ENCODE measurements around the gene ITGA2B. TPM values are rescaled to one million over a fixed set of nuclear protein-coding genes. Genes with fewer than 3 reads are reported as not detected.

The ITGA2B gene
- total and polyA plus RNA-seq, 8 donors, result under 0.01 to 2.4 (median 0.46) TPM; not detected in 3

DNA sequence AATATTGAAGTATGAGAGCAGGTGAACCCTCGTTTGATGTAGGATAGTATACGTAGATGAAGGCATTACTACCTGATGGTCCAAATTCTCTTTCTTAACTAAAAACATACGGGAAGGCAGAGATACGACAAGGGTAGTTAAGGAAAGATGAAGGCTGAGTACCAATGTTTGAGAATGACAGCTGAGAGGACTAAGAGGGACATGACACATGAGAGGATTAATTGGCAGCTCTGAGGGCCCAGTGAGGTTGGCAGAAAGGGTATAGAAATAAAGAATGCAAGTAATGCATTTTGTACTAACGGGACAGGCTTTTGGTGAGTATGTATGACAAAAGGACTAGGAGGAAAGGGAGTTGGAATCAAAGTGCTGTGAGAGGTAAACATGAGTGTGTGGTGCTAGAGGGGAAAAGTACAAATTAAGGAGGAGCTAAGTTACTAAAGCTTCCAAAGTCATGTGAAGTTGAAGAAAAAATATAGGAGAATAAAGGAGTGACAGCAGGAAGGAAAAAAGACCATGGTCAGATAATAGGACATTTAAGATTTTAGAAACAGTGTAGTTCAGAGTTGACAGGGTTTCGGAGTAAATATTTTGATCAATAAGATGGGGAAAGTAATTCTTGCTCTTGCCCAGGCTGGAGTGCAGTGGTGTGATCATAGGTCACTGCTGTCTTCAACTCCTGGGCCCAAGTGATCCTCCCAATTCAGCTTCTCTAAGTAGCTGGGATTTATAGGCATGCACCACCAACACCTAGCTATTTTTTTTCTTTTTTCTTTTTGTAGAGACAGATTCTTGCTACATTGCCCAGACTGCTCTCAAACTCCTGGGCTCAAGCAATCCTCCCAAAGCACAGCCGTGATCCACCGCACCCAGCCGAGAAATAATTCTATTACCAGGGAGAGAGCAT lies 43.1 kb upstream of the ITGA2B start:
- TF ChIP-seq EP300 (IDR thresholded peaks at IDR 0.05) (no peak), POLR2AphosphoS5 (IDR thresholded peaks at IDR 0.05) (no peak), POLR2A (IDR thresholded peaks at IDR 0.05) (no peak)
- TF ChIP-seq, protein P1, sequence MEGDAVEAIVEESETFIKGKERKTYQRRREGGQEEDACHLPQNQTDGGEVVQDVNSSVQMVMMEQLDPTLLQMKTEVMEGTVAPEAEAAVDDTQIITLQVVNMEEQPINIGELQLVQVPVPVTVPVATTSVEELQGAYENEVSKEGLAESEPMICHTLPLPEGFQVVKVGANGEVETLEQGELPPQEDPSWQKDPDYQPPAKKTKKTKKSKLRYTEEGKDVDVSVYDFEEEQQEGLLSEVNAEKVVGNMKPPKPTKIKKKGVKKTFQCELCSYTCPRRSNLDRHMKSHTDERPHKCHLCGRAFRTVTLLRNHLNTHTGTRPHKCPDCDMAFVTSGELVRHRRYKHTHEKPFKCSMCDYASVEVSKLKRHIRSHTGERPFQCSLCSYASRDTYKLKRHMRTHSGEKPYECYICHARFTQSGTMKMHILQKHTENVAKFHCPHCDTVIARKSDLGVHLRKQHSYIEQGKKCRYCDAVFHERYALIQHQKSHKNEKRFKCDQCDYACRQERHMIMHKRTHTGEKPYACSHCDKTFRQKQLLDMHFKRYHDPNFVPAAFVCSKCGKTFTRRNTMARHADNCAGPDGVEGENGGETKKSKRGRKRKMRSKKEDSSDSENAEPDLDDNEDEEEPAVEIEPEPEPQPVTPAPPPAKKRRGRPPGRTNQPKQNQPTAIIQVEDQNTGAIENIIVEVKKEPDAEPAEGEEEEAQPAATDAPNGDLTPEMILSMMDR (IDR thresholded peaks at IDR 0.05), result no peak
- DNase-seq, result peak in 1 of 2 donors; percentile 5
- Histone ChIP-seq H3K27ac (peak overlapping the region in 1 of 5 donors; percentile 4), H3K4me3 (no peak overlapping the region), H3K4me1 (peaks cover 0 to 7% (median 3%) of the 10 kb centered on the region in 4 donors), H3K9me3 (no peaks in the 10 kb centered on the region), H3K27me3 (no peaks in the 10 kb centered on the region), H3K36me3 (peaks cover 13 to 88% (median 84%) of the 10 kb centered on the region in 4 donors)
- intact Hi-C loops (cut with DNase I; ENCODE audit: low total_unique reads), result no loop called here
- 83 to 88% (median 85%) methylated on average over 9 of the region's 9 CpGs for WGBS, 5 donors

DNA sequence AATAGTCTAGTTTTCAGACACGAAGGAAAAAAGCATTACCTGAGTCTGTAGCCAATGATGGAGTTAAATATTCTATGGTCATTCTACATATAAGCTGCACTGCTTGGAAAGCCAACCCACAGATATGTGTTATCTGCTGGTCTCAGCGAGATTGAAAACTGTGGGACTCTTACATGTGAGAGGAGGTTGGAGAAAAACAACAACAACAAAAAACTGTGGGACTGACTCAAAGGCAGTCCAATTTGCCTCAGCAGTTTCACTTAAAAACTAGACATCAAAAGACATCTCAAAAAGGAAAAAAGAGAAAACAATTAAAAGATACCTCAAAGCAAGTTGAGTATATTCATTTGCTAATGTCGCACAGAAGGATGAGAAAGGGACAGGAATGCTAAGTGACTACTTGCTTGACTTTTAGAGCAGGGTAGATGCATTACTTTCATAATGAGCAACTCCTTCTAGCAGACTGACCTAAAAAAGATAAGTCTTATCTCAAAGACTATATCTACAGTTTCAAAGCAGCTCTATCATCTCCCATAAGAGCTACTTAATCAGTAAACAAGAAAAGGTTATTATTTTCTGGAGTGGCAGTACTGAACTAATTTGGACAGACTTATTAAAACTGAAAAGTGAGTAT lies 35.5 kb upstream of the ITGA2B start:
- Histone ChIP-seq H3K27ac (no peak overlapping the region), H3K4me3 (no peak overlapping the region), H3K36me3 (peaks cover 12 to 91% (median 85%) of the 10 kb centered on the region in 4 donors), H3K4me1 (peaks cover 0 to 17% (median 6%) of the 10 kb centered on the region in 4 donors), H3K9me3 (no peaks in the 10 kb centered on the region), H3K27me3 (no peaks in the 10 kb centered on the region)
- TF ChIP-seq POLR2AphosphoS5 (IDR thresholded peaks at IDR 0.05) (no peak), POLR2A (IDR thresholded peaks at IDR 0.05) (no peak), EP300 (IDR thresholded peaks at IDR 0.05) (no peak)
- TF ChIP-seq, protein P1 (IDR thresholded peaks at IDR 0.05), result no peak
- intact Hi-C loops (cut with DNase I; ENCODE audit: low total_unique reads), result no loop called here
- 74 to 87% (median 80%) methylated on average over 3 of the region's 3 CpGs for WGBS, 5 donors
- no peak for DNase-seq

DNA sequence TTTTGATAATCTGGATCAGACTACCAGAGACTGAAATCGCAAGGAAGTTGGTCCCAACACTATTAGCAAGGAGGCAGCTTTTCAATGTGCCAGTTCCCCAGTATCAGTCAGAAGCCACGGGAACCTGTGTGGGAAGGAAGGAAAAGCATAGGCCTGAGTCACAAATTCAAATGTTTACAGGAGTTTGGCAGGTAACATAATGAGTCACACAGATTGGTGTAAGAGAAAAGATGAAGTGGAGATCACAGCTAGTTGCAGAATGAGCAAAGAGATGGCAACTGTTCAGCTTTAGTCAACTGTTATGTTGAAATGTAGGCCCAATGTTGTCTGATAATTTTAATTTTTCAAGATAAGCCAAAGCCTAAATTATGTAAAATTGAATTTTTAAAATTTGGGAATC lies 28.1 kb upstream of the ITGA2B start:
- intact Hi-C loops (cut with DNase I; ENCODE audit: low total_unique reads), result no loop called here
- Histone ChIP-seq H3K9me3 (no peaks in the 10 kb centered on the region), H3K36me3 (peaks cover 8 to 84% (median 63%) of the 10 kb centered on the region in 4 donors), H3K4me1 (peaks cover 0 to 20% (median 8%) of the 10 kb centered on the region in 4 donors), H3K4me3 (no peak overlapping the region), H3K27ac (peak overlapping the region in 1 of 5 donors; percentile 46), H3K27me3 (no peaks in the 10 kb centered on the region)
- DNase-seq, result peak in 1 of 2 donors; percentile 40
- WGBS, 5 donors, result 40 to 59% (median 50%) methylated on average over 2 of the region's 2 CpGs
- TF ChIP-seq POLR2A (IDR thresholded peaks at IDR 0.05) (no peak), POLR2AphosphoS5 (IDR thresholded peaks at IDR 0.05) (peak in 1 of 3 donors; percentile 74), EP300 (IDR thresholded peaks at IDR 0.05) (no peak)
- TF ChIP-seq, protein P1 (IDR thresholded peaks at IDR 0.05), result no peak

DNA sequence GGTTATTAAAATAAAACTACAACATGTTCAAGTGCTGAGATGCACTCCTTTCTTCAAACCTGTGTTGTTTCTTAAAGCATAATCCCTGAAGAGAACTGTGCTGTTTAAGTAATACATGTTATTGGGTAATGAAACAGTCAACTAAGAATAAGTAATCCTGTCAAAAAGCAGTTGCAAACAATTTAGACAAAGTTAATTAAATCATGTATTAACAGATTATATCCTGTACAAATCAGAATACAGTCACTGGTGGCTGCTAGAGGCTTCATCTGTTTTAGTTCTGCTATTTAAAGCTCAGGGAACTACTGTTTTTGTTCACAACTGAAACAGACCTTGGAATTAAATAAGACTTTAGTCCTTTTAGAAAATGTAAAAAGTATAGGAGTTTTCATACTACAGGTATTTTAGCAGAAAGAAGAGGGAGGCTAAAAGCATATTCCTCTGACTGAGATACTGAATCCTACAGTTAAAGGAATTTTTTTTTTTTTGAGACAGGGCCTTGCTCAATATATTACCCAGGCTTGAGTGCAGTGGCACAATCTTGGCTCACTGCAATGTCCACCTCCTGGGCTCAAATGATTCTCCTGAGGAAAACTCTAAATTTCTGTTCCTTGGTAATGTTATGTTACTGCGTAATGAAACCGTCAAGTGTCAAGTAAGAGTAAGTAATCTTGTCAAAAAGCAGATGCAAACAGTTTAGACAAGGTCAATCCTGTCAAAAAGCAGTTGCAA lies 27.3 kb upstream of the ITGA2B start:
- H3K36me3 ChIP-seq, result peaks cover 8 to 76% (median 56%) of the 10 kb centered on the region in 4 donors
- no peaks in the 10 kb centered on the region for H3K27me3 ChIP-seq
- H3K27ac ChIP-seq, result peak overlapping the region in 1 of 5 donors; percentile 46
- whole genome bisulfite sequencing, 5 donors, result 69 to 94% (median 90%) methylated on average over 2 of the region's 2 CpGs
- no peak for DNase-seq
- H3K4me3 ChIP-seq, result no peak overlapping the region
- intact Hi-C loops (cut with DNase I; ENCODE audit: low total_unique reads), result no loop called here
- H3K4me1 ChIP-seq, result peaks cover 0 to 20% (median 8%) of the 10 kb centered on the region in 4 donors
- TF ChIP-seq EP300 (IDR thresholded peaks at IDR 0.05), result no peak
- TF ChIP-seq, protein P1 (IDR thresholded peaks at IDR 0.05), result no peak
- TF ChIP-seq POLR2A (IDR thresholded peaks at IDR 0.05), result no peak
- no peak for TF ChIP-seq POLR2AphosphoS5 (IDR thresholded peaks at IDR 0.05)
- H3K9me3 ChIP-seq, result no peaks in the 10 kb centered on the region

Data from stomach (tissue), 9 donors.